CD4-positive, alpha-beta memory T cell (primary cell): Measurements from ENCODE around the gene PRTN3. TPM values are rescaled to one million over a fixed set of nuclear protein-coding genes. Genes with fewer than 3 reads are reported as not detected.
"Not testable (repeated sequence)": the region's sequence is repeated elsewhere in the genome, so short reads cannot be mapped to it uniquely, and the experiment has no call there.

Experiments used
- CTCF ChIA-PET: fragments of 350-600 bp; sonication (Branson Sonifier 250); formaldehyde crosslinking; loops from one replicate; lab custom pipeline; 2021; ENCODE audit warnings: inconsistent platforms; ENCODE audit not compliant: partially characterized antibody; lab: Charles Lee
- POLR2A ChIA-PET: fragments of 350-600 bp; sonication (Branson Sonifier 250); formaldehyde crosslinking; loops from one replicate; lab custom pipeline; 2021; ENCODE audit not compliant: partially characterized antibody; lab: Charles Lee
- DNase-seq, 5 donors: peaks; one replicate each; pipeline versions ENCODE4 v3.0.0 to v3.0.0-alpha.2; 2020 to 2022; ENCODE audit warnings: mixed read lengths in 1 of 5
- H3K27ac ChIP-seq: one replicate; pipeline ENCODE4 v1.7.0; 2013; ENCODE audit warnings: low read depth, low read length
- H3K27me3 ChIP-seq: 2 replicates; pipeline ENCODE4 v1.7.0; 2013; ENCODE audit warnings: mild to moderate bottlenecking, low read length, moderate library complexity; ENCODE audit not compliant: insufficient read depth
- H3K36me3 ChIP-seq: 2 replicates; pipeline ENCODE4 v1.7.0; 2013; ENCODE audit warnings: mild to moderate bottlenecking, low read length, moderate library complexity; ENCODE audit not compliant: insufficient read depth
- H3K4me1 ChIP-seq: 2 replicates; pipeline ENCODE4 v1.7.0; 2013; ENCODE audit warnings: mild to moderate bottlenecking, low read length, moderate library complexity; ENCODE audit not compliant: insufficient read depth
- H3K4me3 ChIP-seq, 2 donors: one replicate each; pipeline ENCODE4 v1.7.0; 2013; ENCODE audit warnings: low read length in 2 of 2, mild to moderate bottlenecking in 1 of 2
- H3K9me3 ChIP-seq, 2 donors: one replicate each; pipeline ENCODE4 v1.7.0; 2013; ENCODE audit warnings: low read length in 2 of 2, control low read depth in 1 of 2; ENCODE audit not compliant: control insufficient read depth in 1 of 2
- H3K27ac Mint-ChIP-seq, 7 donors: one replicate each; pipeline ENCODE4 v1.8.0; 2020 to 2021; ENCODE audit warnings: mixed read lengths in 7 of 7, mild to moderate bottlenecking in 6 of 7, inconsistent platforms in 3 of 7, moderate library complexity in 3 of 7
- H3K27me3 Mint-ChIP-seq, 2 donors: one replicate each; pipeline ENCODE4 v1.8.0; 2020 to 2021; ENCODE audit warnings: mixed read lengths in 2 of 2
- H3K36me3 Mint-ChIP-seq, 2 donors: one replicate each; pipeline ENCODE4 v1.8.0; 2020 to 2021; ENCODE audit warnings: mixed read lengths in 2 of 2, inconsistent platforms in 1 of 2, mild to moderate bottlenecking in 1 of 2
- H3K4me1 Mint-ChIP-seq, 4 donors: one replicate each; pipeline ENCODE4 v1.8.0; 2020 to 2021; ENCODE audit warnings: mixed read lengths in 4 of 4, mild to moderate bottlenecking in 1 of 4
- H3K4me3 Mint-ChIP-seq, 8 donors: one replicate each; pipeline ENCODE4 v1.8.0; 2020 to 2021; ENCODE audit warnings: mixed read lengths in 8 of 8, mild to moderate bottlenecking in 7 of 8, moderate library complexity in 6 of 8, inconsistent platforms in 3 of 8
- H3K9me3 Mint-ChIP-seq, 8 donors: one replicate each; pipeline ENCODE4 v1.8.0; 2020 to 2021; ENCODE audit warnings: mixed read lengths in 8 of 8, mild to moderate bottlenecking in 5 of 8, inconsistent platforms in 3 of 8, moderate library complexity in 1 of 8
- intact Hi-C: fragments of 100-400 bp; cut with micrococcal nuclease; formaldehyde crosslinking; loops from one replicate; pipeline ENCODE4 v1.15.1; 2023
- polyA plus RNA-seq, 2 donors: library from polyadenylated mRNA; unstranded; fragments of 300-500 nt; fragmentation: Illumina TruSeq; gene quantifications; one replicate each; pipeline ENCODE4 v1.2.3, GENCODE V29; 2021
- total RNA-seq, 2 experiments: library from RNA; stranded (reverse); gene quantifications; one replicate each; pipeline ENCODE4 v1.2.3, GENCODE V29; 2021

Gene PRTN3
- total and polyA plus RNA-seq, 4 experiments from 2014 or later, result not detected

- peaks cover 0 to 5% (median 0%) of the 10 kb centered on the region in 8 donors for H3K9me3 Mint-ChIP-seq
- H3K27me3 Mint-ChIP-seq, result no peaks in the 10 kb centered on the region
- intact Hi-C loops, result no loop called here
- H3K4me3 Mint-ChIP-seq, result no peak overlapping the region
- DNase-seq, result no peak
- Histone ChIP-seq H3K36me3 (peaks cover under 1% of the 10 kb centered on the region), H3K27ac (no peak overlapping the region), H3K9me3 (no peaks in the 10 kb centered on the region), H3K27me3 (no peaks in the 10 kb centered on the region), H3K4me3 (no peak overlapping the region), H3K4me1 (peaks cover 13% of the 10 kb centered on the region)
- H3K36me3 Mint-ChIP-seq, result peaks cover 6 to 10% of the 10 kb centered on the region in 2 donors
- peak overlapping the region in 2 of 7 donors; percentile 57 to 58 for H3K27ac Mint-ChIP-seq
- CTCF ChIA-PET, result interaction anchor here (1.7 kb wide), 1 partner anchor 12 kb away, joined by 6 read pairs; no protein-coding TSS in a partner anchor
- peaks cover 4 to 16% (median 9%) of the 10 kb centered on the region in 4 donors for H3K4me1 Mint-ChIP-seq
- POLR2A ChIA-PET, result interaction anchor here (5.2 to 9.0 kb wide), 2 partner anchors 20 to 34 kb away, joined by 41 to 47 read pairs; partner anchors contain the start of genes MED16 and RNU6-9
Observed at GRCh38 chr19:875265-875879, 34.6 kb downstream of the PRTN3 start.

GRCh38 chr19:876089-876488, 35.3 kb downstream of the PRTN3 start:
- Histone ChIP-seq H3K4me1 (peaks cover 13% of the 10 kb centered on the region), H3K9me3 (no peaks in the 10 kb centered on the region), H3K27ac (no peak overlapping the region), H3K36me3 (peaks cover 3% of the 10 kb centered on the region), H3K4me3 (no peak overlapping the region), H3K27me3 (no peaks in the 10 kb centered on the region)
- ChIA-PET CTCF (no interaction called here), POLR2A (interaction anchor here (5.2 to 9.0 kb wide), 2 partner anchors 19 to 33 kb away, joined by 41 to 47 read pairs; partner anchors contain the start of genes MED16 and RNU6-9)
- H3K4me1 Mint-ChIP-seq, result peaks cover 4 to 16% (median 9%) of the 10 kb centered on the region in 4 donors
- DNase-seq, result no peak
- H3K36me3 Mint-ChIP-seq, result peaks cover 6 to 10% of the 10 kb centered on the region in 2 donors
- no peak overlapping the region for H3K4me3 Mint-ChIP-seq
- no peaks in the 10 kb centered on the region for H3K27me3 Mint-ChIP-seq
- H3K27ac Mint-ChIP-seq, result peak overlapping the region in 4 of 7 donors; percentile 22 to 57 (median 32)
- intact Hi-C loops, result no loop called here
- peaks cover 0 to 5% (median 0%) of the 10 kb centered on the region in 8 donors for H3K9me3 Mint-ChIP-seq

- Mint-ChIP-seq H3K4me3 (no peak overlapping the region), H3K4me1 (peaks cover 4 to 16% (median 9%) of the 10 kb centered on the region in 4 donors), H3K27ac (no peak overlapping the region), H3K9me3 (peaks cover 0 to 3% (median 0%) of the 10 kb centered on the region in 8 donors), H3K27me3 (no peaks in the 10 kb centered on the region), H3K36me3 (peaks cover 6 to 9% of the 10 kb centered on the region in 2 donors)
- Histone ChIP-seq H3K27ac (no peak overlapping the region), H3K36me3 (peaks cover 11% of the 10 kb centered on the region), H3K4me3 (no peak overlapping the region), H3K4me1 (peaks cover 12% of the 10 kb centered on the region), H3K9me3 (no peaks in the 10 kb centered on the region), H3K27me3 (no peaks in the 10 kb centered on the region)
- intact Hi-C loops, result no loop called here
- DNase-seq, result no peak
- CTCF ChIA-PET, result no interaction called here
- POLR2A ChIA-PET, result interaction anchor here (9.0 kb wide), 1 partner anchor 18 kb away, joined by 47 read pairs; the partner anchor contains the start of genes MED16 and RNU6-9
Observed at GRCh38 chr19:876780-877314, 36.0 kb downstream of the PRTN3 start.

- CTCF ChIA-PET, result interaction anchor here (1.0 to 2.3 kb wide), 4 partner anchors 14 to 42 kb away, joined by 3 to 11 read pairs (median 6); partner anchors contain the start of genes MED16 and RNU6-9
- peaks cover 15% of the 10 kb centered on the region for H3K36me3 ChIP-seq
- intact Hi-C loops, H3K9me3 Mint-ChIP-seq, H3K4me3 Mint-ChIP-seq, H3K27ac ChIP-seq, H3K27ac Mint-ChIP-seq, H3K4me1 ChIP-seq, H3K27me3 Mint-ChIP-seq, H3K4me1 Mint-ChIP-seq, H3K9me3 ChIP-seq, H3K27me3 ChIP-seq, H3K36me3 Mint-ChIP-seq, DNase-seq, H3K4me3 ChIP-seq: not testable (repeated sequence)
- POLR2A ChIA-PET, result interaction anchor here (9.0 kb wide), 1 partner anchor 17 kb away, joined by 47 read pairs; the partner anchor contains the start of genes MED16 and RNU6-9
Observed at GRCh38 chr19:877992-878660, 37.3 kb downstream of the PRTN3 start.

- intact Hi-C loops, H3K4me3 Mint-ChIP-seq, DNase-seq, H3K27me3 Mint-ChIP-seq, H3K4me1 ChIP-seq, H3K27ac ChIP-seq, H3K9me3 ChIP-seq, H3K4me3 ChIP-seq, H3K4me1 Mint-ChIP-seq, H3K27me3 ChIP-seq, H3K9me3 Mint-ChIP-seq: not testable (repeated sequence)
- Mint-ChIP-seq H3K27ac (peak overlapping the region in 3 of 7 donors; percentile 38 to 68 (median 43)), H3K36me3 (peaks cover 6 to 11% of the 10 kb centered on the region in 2 donors)
- CTCF ChIA-PET, result interaction anchor here (1.0 to 2.3 kb wide), 4 partner anchors 14 to 41 kb away, joined by 3 to 11 read pairs (median 6); partner anchors contain the start of genes MED16 and RNU6-9
- peaks cover 21% of the 10 kb centered on the region for H3K36me3 ChIP-seq
- POLR2A ChIA-PET, result interaction anchor here (0.6 to 9.0 kb wide), 2 partner anchors 16 to 142 kb away, joined by 3 to 47 read pairs; partner anchors contain the start of genes MED16, RNU6-9 and TMEM259
Observed at GRCh38 chr19:878751-879561, 38.2 kb downstream of the PRTN3 start.

GRCh38 chr19:879711-880438, 39.1 kb downstream of the PRTN3 start:
- Histone ChIP-seq H3K27ac (no peak overlapping the region), H3K9me3 (no peaks in the 10 kb centered on the region), H3K36me3 (peaks cover 25% of the 10 kb centered on the region), H3K4me3 (no peak overlapping the region), H3K27me3 (no peaks in the 10 kb centered on the region), H3K4me1 (no peaks in the 10 kb centered on the region)
- POLR2A ChIA-PET, result interaction anchor here (0.6 to 9.0 kb wide), 3 partner anchors 15 to 141 kb away, joined by 3 to 47 read pairs (median 5); partner anchors contain the start of genes MED16, RNU6-9 and TMEM259
- peak overlapping the region in 1 of 7 donors; percentile 29 for H3K27ac Mint-ChIP-seq
- DNase-seq, result no peak
- peaks cover 0 to 4% (median 0%) of the 10 kb centered on the region in 4 donors for H3K4me1 Mint-ChIP-seq
- no peaks in the 10 kb centered on the region for H3K27me3 Mint-ChIP-seq
- H3K4me3 Mint-ChIP-seq, result no peak overlapping the region
- peaks cover 6 to 13% of the 10 kb centered on the region in 2 donors for H3K36me3 Mint-ChIP-seq
- CTCF ChIA-PET, result interaction anchor here (1.9 to 2.3 kb wide), 2 partner anchors 13 to 16 kb away, joined by 8 to 11 read pairs; partner anchors contain the start of genes MED16 and RNU6-9
- H3K9me3 Mint-ChIP-seq, result no peaks in the 10 kb centered on the region
- intact Hi-C loops, result no loop called here
